ENCODE data around the gene SLC39A11.

The SLC39A11 gene

DNA sequence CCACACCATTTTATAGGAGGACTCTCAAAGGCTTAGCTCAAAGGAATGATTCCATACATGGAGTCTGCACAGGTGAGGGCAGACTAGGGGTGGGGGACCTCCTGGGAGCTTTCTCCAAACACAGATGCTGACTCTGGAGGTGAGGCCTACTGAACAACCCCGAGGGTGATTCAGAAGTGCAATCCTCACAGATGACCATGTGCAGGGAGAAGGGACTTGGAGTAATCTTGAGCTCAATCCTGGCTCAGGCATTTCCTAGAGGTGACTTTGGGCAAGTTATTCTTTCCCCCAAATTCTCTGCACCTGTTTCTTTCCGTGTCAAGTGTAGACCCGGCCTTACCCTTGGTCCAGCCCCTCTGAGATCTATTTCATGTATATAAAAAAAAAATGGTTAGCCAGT is 401.5 kb downstream of the SLC39A11 start:
- TF ChIP-seq, protein P1, sequence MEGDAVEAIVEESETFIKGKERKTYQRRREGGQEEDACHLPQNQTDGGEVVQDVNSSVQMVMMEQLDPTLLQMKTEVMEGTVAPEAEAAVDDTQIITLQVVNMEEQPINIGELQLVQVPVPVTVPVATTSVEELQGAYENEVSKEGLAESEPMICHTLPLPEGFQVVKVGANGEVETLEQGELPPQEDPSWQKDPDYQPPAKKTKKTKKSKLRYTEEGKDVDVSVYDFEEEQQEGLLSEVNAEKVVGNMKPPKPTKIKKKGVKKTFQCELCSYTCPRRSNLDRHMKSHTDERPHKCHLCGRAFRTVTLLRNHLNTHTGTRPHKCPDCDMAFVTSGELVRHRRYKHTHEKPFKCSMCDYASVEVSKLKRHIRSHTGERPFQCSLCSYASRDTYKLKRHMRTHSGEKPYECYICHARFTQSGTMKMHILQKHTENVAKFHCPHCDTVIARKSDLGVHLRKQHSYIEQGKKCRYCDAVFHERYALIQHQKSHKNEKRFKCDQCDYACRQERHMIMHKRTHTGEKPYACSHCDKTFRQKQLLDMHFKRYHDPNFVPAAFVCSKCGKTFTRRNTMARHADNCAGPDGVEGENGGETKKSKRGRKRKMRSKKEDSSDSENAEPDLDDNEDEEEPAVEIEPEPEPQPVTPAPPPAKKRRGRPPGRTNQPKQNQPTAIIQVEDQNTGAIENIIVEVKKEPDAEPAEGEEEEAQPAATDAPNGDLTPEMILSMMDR (IDR thresholded peaks at IDR 0.05; ENCODE audit: low read depth, low read length), result no peak
- Histone ChIP-seq H3K36me3 (peaks cover 14% of the 10 kb centered on the region), H3K27ac (no peak overlapping the region), H3K27me3 (ENCODE audit: insufficient read depth, low read depth, severe bottlenecking) (no peaks in the 10 kb centered on the region), H3K9me3 (ENCODE audit: severe bottlenecking) (peaks cover 7% of the 10 kb centered on the region), H3K4me3 (ENCODE audit: low read depth, low read length) (no peak overlapping the region)
- no peak for DNase-seq

DNA sequence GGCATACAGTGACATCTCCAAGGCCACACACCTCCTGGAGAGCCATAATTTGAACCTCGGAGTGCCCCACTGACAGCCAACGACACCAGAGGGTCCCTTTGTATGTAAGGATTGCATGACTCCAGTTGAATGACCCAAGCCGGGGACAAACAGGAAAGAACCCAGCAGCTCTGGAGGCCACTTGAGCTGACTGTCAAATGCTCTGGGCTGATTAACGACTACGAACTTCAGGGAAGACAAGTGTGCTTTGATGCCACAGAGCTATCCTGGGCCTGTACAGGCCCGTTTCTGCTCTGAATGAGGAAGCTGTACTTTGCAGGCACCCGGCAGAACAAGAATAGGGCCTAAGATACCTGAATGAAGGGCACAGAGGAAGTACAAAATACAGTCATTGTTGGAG is 404.6 kb downstream of the SLC39A11 start:
- TF ChIP-seq, protein P1 (IDR thresholded peaks at IDR 0.05; ENCODE audit: low read depth, low read length), result no peak
- Histone ChIP-seq H3K27ac (no peak overlapping the region), H3K27me3 (ENCODE audit: insufficient read depth, low read depth, severe bottlenecking) (no peaks in the 10 kb centered on the region), H3K9me3 (ENCODE audit: severe bottlenecking) (no peaks in the 10 kb centered on the region), H3K36me3 (peaks cover 6% of the 10 kb centered on the region; the same call in 1 of the 2 replicates), H3K4me3 (ENCODE audit: low read depth, low read length) (no peak overlapping the region)
- no peak for DNase-seq

DNA sequence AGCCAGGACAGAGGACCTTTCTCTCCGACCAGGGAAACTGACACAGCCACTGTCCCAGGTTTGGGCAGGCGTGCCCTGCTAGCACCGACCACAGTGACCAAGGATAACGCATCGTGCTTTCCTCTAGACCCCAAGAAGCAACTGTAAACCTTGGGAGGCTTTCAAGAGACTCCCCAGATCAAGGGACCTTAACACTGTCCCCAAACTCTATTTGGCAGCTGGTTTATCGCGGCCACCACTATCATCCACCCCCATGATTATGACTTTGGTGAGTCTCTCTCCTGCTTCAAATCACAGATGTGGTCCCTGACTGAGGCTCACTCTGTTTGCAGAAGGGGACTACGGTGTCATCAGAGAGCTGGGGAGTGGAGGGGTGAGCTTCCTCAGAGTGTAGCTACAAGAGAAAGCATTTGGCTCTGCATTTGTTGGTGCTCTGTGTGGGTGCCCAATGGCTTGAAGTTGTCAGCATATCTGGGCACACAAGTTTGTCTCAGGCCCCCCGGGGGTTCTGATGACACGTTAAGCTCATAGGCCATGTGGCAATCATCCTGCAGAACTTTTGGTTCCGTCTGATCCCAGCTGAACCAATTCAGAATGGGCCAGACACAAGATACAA is 408.0 kb downstream of the SLC39A11 start:
- DNase-seq, result no peak
- Histone ChIP-seq H3K36me3 (peaks cover 3% of the 10 kb centered on the region; the same call in 1 of the 2 replicates), H3K4me3 (ENCODE audit: low read depth, low read length) (no peak overlapping the region), H3K9me3 (ENCODE audit: severe bottlenecking) (no peaks in the 10 kb centered on the region), H3K27me3 (ENCODE audit: insufficient read depth, low read depth, severe bottlenecking) (no peaks in the 10 kb centered on the region), H3K27ac (no peak overlapping the region)
- TF ChIP-seq, protein P1 (IDR thresholded peaks at IDR 0.05; ENCODE audit: low read depth, low read length), result no peak

DNA sequence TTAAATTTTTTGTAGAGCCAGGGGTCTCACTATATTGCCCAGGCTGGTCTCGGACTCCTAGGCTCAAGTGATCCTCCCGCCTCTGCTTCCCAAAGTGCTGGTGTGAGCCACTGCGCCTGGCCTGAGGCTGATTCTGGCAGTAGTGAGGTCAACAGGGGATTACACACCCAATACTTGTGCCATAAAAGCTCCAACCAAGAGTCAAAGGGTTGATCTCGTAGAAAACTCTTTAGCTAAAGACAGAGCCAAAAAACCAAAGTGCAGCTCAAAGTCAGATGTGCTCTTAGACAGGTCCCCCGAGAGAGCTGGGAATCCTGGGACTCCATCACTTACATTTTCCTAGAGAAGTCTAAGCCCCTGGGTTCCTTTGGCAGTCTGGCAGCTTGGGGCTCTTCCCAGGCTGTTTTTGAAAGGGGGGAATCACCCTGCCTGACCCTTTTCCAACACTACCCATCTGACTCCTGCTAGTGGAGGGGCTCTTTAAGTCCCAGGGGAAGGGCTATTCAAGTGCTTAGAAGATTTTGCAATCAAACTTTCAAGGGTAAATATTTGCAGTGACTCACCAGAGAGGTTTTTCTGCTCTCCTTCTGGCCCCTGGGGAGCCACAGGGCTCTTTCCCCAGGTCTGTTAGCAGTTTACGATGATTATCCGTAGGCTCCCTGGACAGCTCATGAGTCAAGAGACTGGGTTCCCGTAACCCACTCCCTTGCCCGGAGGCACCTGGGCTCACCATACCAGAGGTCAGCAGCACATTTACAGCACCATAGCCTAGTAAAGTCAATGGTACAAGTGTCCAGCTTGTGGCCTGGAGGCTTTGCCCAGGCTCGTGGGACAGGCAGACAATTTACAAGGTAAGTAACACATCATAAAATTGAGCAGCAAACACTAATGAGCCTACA is 408.7 kb downstream of the SLC39A11 start:
- H3K27ac ChIP-seq, result no peak overlapping the region
- H3K36me3 ChIP-seq, result peaks cover 3% of the 10 kb centered on the region; the same call in 1 of the 2 replicates
- H3K9me3 ChIP-seq (ENCODE audit: severe bottlenecking), result no peaks in the 10 kb centered on the region
- TF ChIP-seq, protein P1 (IDR thresholded peaks at IDR 0.05; ENCODE audit: low read depth, low read length), result no peak
- no peaks in the 10 kb centered on the region for H3K27me3 ChIP-seq (ENCODE audit: insufficient read depth, low read depth, severe bottlenecking)
- DNase-seq, result no peak
- no peak overlapping the region for H3K4me3 ChIP-seq (ENCODE audit: low read depth, low read length)

DNA sequence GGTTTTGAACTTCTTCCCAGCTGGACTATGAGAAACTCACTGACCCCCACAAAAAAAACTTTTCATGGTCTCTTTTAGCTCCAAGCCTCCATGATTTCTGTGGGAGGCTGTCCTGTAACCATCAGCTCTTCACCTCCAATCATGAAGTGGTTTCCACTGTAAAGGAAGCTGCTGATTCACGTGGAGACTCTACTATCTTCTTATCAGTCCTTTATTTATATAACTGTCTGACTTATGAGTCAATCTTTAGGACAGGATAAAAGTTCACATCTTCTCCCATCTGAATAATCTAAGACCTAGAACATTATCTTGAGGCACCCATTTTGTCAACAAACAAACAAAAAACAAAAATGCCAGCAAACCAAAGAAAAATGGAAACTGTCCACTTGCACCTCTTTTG is 409.9 kb downstream of the SLC39A11 start:
- no peak for DNase-seq
- TF ChIP-seq, protein P1 (IDR thresholded peaks at IDR 0.05; ENCODE audit: low read depth, low read length), result no peak
- no peak overlapping the region for H3K4me3 ChIP-seq (ENCODE audit: low read depth, low read length)
- no peaks in the 10 kb centered on the region for H3K9me3 ChIP-seq (ENCODE audit: severe bottlenecking)
- peaks cover 7% of the 10 kb centered on the region; the same call in 1 of the 2 replicates for H3K36me3 ChIP-seq
- H3K27ac ChIP-seq, result no peak overlapping the region
- H3K27me3 ChIP-seq (ENCODE audit: insufficient read depth, low read depth, severe bottlenecking), result no peaks in the 10 kb centered on the region

Data from WERI-Rb-1 (cell line).